CD4-positive, alpha-beta memory T cell (primary cell): Measurements from ENCODE around the gene SHC2. TPM values are rescaled to one million over a fixed set of nuclear protein-coding genes. Genes with fewer than 3 reads are reported as not detected.
"Not testable (repeated sequence)": the region's sequence is repeated elsewhere in the genome, so short reads cannot be mapped to it uniquely, and the experiment has no call there.

Experiments used
- CTCF ChIA-PET: fragments of 350-600 bp; sonication (Branson Sonifier 250); formaldehyde crosslinking; loops from one replicate; lab custom pipeline; 2021; ENCODE audit warnings: inconsistent platforms; ENCODE audit not compliant: partially characterized antibody; lab: Charles Lee
- POLR2A ChIA-PET: fragments of 350-600 bp; sonication (Branson Sonifier 250); formaldehyde crosslinking; loops from one replicate; lab custom pipeline; 2021; ENCODE audit not compliant: partially characterized antibody; lab: Charles Lee
- DNase-seq, 5 donors: peaks; one replicate each; pipeline versions ENCODE4 v3.0.0 to v3.0.0-alpha.2; 2020 to 2022; ENCODE audit warnings: mixed read lengths in 1 of 5
- H3K27ac ChIP-seq: one replicate; pipeline ENCODE4 v1.7.0; 2013; ENCODE audit warnings: low read depth, low read length
- H3K27me3 ChIP-seq: 2 replicates; pipeline ENCODE4 v1.7.0; 2013; ENCODE audit warnings: mild to moderate bottlenecking, low read length, moderate library complexity; ENCODE audit not compliant: insufficient read depth
- H3K36me3 ChIP-seq: 2 replicates; pipeline ENCODE4 v1.7.0; 2013; ENCODE audit warnings: mild to moderate bottlenecking, low read length, moderate library complexity; ENCODE audit not compliant: insufficient read depth
- H3K4me1 ChIP-seq: 2 replicates; pipeline ENCODE4 v1.7.0; 2013; ENCODE audit warnings: mild to moderate bottlenecking, low read length, moderate library complexity; ENCODE audit not compliant: insufficient read depth
- H3K4me3 ChIP-seq, 2 donors: one replicate each; pipeline ENCODE4 v1.7.0; 2013; ENCODE audit warnings: low read length in 2 of 2, mild to moderate bottlenecking in 1 of 2
- H3K9me3 ChIP-seq, 2 donors: one replicate each; pipeline ENCODE4 v1.7.0; 2013; ENCODE audit warnings: low read length in 2 of 2, control low read depth in 1 of 2; ENCODE audit not compliant: control insufficient read depth in 1 of 2
- H3K27ac Mint-ChIP-seq, 7 donors: one replicate each; pipeline ENCODE4 v1.8.0; 2020 to 2021; ENCODE audit warnings: mixed read lengths in 7 of 7, mild to moderate bottlenecking in 6 of 7, inconsistent platforms in 3 of 7, moderate library complexity in 3 of 7
- H3K27me3 Mint-ChIP-seq, 2 donors: one replicate each; pipeline ENCODE4 v1.8.0; 2020 to 2021; ENCODE audit warnings: mixed read lengths in 2 of 2
- H3K36me3 Mint-ChIP-seq, 2 donors: one replicate each; pipeline ENCODE4 v1.8.0; 2020 to 2021; ENCODE audit warnings: mixed read lengths in 2 of 2, inconsistent platforms in 1 of 2, mild to moderate bottlenecking in 1 of 2
- H3K4me1 Mint-ChIP-seq, 4 donors: one replicate each; pipeline ENCODE4 v1.8.0; 2020 to 2021; ENCODE audit warnings: mixed read lengths in 4 of 4, mild to moderate bottlenecking in 1 of 4
- H3K4me3 Mint-ChIP-seq, 8 donors: one replicate each; pipeline ENCODE4 v1.8.0; 2020 to 2021; ENCODE audit warnings: mixed read lengths in 8 of 8, mild to moderate bottlenecking in 7 of 8, moderate library complexity in 6 of 8, inconsistent platforms in 3 of 8
- H3K9me3 Mint-ChIP-seq, 8 donors: one replicate each; pipeline ENCODE4 v1.8.0; 2020 to 2021; ENCODE audit warnings: mixed read lengths in 8 of 8, mild to moderate bottlenecking in 5 of 8, inconsistent platforms in 3 of 8, moderate library complexity in 1 of 8
- intact Hi-C: fragments of 100-400 bp; cut with micrococcal nuclease; formaldehyde crosslinking; loops from one replicate; pipeline ENCODE4 v1.15.1; 2023
- polyA plus RNA-seq, 2 donors: library from polyadenylated mRNA; unstranded; fragments of 300-500 nt; fragmentation: Illumina TruSeq; gene quantifications; one replicate each; pipeline ENCODE4 v1.2.3, GENCODE V29; 2021
- total RNA-seq, 2 experiments: library from RNA; stranded (reverse); gene quantifications; one replicate each; pipeline ENCODE4 v1.2.3, GENCODE V29; 2021

Gene SHC2
- total and polyA plus RNA-seq, 4 experiments from 2014 or later, result 0.55 to 0.64 TPM; not detected in 2

GRCh38 chr19:483332-484072 lies 22.7 kb upstream of the SHC2 start:
- Histone ChIP-seq H3K36me3 (no peaks in the 10 kb centered on the region), H3K4me3 (no peak overlapping the region), H3K27me3 (no peaks in the 10 kb centered on the region), H3K9me3 (no peaks in the 10 kb centered on the region), H3K4me1 (peaks cover 5% of the 10 kb centered on the region), H3K27ac (no peak overlapping the region)
- POLR2A ChIA-PET, result interaction anchor here (1.3 kb wide), 1 partner anchor 12 kb away, joined by 3 read pairs; no protein-coding TSS in a partner anchor
- peaks cover 0 to 2% of the 10 kb centered on the region in 2 donors for H3K36me3 Mint-ChIP-seq
- H3K27ac Mint-ChIP-seq, result peak overlapping the region in 1 of 7 donors; percentile 68
- intact Hi-C loops, result no loop called here
- peaks cover 0 to 18% (median 11%) of the 10 kb centered on the region in 8 donors for H3K9me3 Mint-ChIP-seq
- CTCF ChIA-PET, result interaction anchor here (0.6 to 1.6 kb wide), 2 partner anchors 23 to 33 kb away, joined by 3 to 4 read pairs; partner anchors contain the start of gene TPGS1
- DNase-seq, result no peak
- peaks cover 4 to 6% of the 10 kb centered on the region in 2 donors for H3K27me3 Mint-ChIP-seq
- no peak overlapping the region for H3K4me3 Mint-ChIP-seq
- peaks cover 5 to 24% (median 10%) of the 10 kb centered on the region in 4 donors for H3K4me1 Mint-ChIP-seq

DNA sequence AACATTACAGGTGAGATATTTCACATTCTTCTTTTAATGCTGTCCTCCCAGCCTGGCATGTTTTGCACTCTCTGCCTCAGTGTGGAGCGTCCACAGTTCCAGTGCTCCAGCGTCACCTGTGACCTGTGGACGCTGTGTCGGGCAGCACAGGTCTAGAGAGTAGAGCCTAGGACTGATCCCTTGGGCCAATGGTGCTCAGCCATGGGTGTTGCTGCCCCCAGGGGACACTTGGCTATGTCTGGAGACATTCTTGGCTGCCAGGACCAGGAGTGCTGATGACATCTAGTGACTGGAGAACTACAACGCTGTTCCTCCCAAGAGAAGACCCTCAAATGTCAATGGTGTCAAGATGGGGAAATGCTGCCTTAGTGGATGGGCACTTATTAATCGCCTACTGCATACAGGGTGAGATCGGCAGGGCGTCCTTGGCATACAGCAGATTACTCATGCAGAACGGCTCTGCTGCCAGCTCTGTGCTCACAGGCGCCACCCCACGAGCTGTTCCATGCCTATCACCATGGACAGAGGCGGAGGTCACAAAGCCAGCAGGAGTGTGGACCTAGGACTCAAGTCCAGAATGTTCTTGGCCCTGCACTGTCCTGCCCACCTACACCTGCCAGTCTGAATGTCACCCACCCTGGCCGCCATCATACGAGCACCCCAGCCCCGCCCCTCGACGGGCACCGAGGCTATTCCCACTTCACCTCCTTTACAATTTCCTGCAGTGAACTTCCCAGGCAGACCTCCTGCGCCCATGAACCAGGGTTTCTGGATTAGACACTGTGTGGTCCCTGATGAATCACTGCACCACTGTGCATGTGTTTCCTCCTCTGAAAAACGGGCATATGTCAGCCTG lies 21.6 kb upstream of the SHC2 start:
- CTCF ChIA-PET, result interaction anchor here (1.6 kb wide), 1 partner anchor 24 kb away, joined by 4 read pairs; the partner anchor contains the start of gene TPGS1
- peak overlapping the region in 2 of 7 donors; percentile 77 to 79 for H3K27ac Mint-ChIP-seq

GRCh38 chr19:481100-481499 lies 20.3 kb upstream of the SHC2 start:
- peaks cover 0 to 18% (median 11%) of the 10 kb centered on the region in 8 donors for H3K9me3 Mint-ChIP-seq
- H3K9me3 ChIP-seq, H3K27ac ChIP-seq, DNase-seq, H3K36me3 ChIP-seq, POLR2A ChIA-PET, H3K27me3 ChIP-seq, H3K4me3 ChIP-seq, intact Hi-C loops, H3K4me1 ChIP-seq, H3K27me3 Mint-ChIP-seq, CTCF ChIA-PET, H3K36me3 Mint-ChIP-seq: not testable (repeated sequence)
- peak overlapping the region in 2 of 8 donors; percentile 25 to 58 for H3K4me3 Mint-ChIP-seq
- H3K4me1 Mint-ChIP-seq, result peaks cover 5 to 14% (median 9%) of the 10 kb centered on the region in 4 donors
- peak overlapping the region in 2 of 7 donors; percentile 75 to 78 for H3K27ac Mint-ChIP-seq

More for the DNA sequence above, 21.6 kb upstream of the SHC2 start:
- Histone ChIP-seq H3K27ac (no peak overlapping the region), H3K27me3 (no peaks in the 10 kb centered on the region), H3K4me1 (no peaks in the 10 kb centered on the region), H3K9me3 (no peaks in the 10 kb centered on the region), H3K36me3 (no peaks in the 10 kb centered on the region), H3K4me3 (no peak overlapping the region)
- Mint-ChIP-seq H3K4me1 (peaks cover 5 to 16% (median 10%) of the 10 kb centered on the region in 4 donors), H3K36me3 (peaks cover 0 to 2% of the 10 kb centered on the region in 2 donors), H3K27me3 (peaks cover 4 to 6% of the 10 kb centered on the region in 2 donors), H3K4me3 (no peak overlapping the region), H3K9me3 (peaks cover 0 to 18% (median 11%) of the 10 kb centered on the region in 8 donors)
- POLR2A ChIA-PET, result no interaction called here
- DNase-seq, result no peak
- intact Hi-C loops, result no loop called here

- H3K27me3 Mint-ChIP-seq, result peaks cover 2 to 4% of the 10 kb centered on the region in 2 donors
Observed at GRCh38 chr19:480016-480855, 19.4 kb upstream of the SHC2 start.

GRCh38 chr19:478976-479375 lies 18.1 kb upstream of the SHC2 start:
- H3K4me3 Mint-ChIP-seq, result no peak overlapping the region
- H3K4me1 Mint-ChIP-seq, result peaks cover 5 to 16% (median 9%) of the 10 kb centered on the region in 4 donors
- peaks cover 2% of the 10 kb centered on the region in 2 donors for H3K27me3 Mint-ChIP-seq
- H3K36me3 Mint-ChIP-seq, result peaks cover 0 to 2% of the 10 kb centered on the region in 2 donors
- intact Hi-C loops, result no loop called here
- ChIA-PET CTCF (no interaction called here), POLR2A (interaction anchor here (0.7 kb wide), 1 partner anchor 1192 kb away, joined by 4 read pairs; no protein-coding TSS in a partner anchor)
- Histone ChIP-seq H3K4me1 (no peaks in the 10 kb centered on the region), H3K27ac (no peak overlapping the region), H3K27me3 (no peaks in the 10 kb centered on the region), H3K4me3 (no peak overlapping the region), H3K36me3 (no peaks in the 10 kb centered on the region), H3K9me3 (no peaks in the 10 kb centered on the region)
- DNase-seq, result no peak
- no peak overlapping the region for H3K27ac Mint-ChIP-seq
- H3K9me3 Mint-ChIP-seq, result peaks cover 0 to 18% (median 11%) of the 10 kb centered on the region in 8 donors

More at GRCh38 chr19:480016-480855, 19.4 kb upstream of the SHC2 start:
- no peak overlapping the region for H3K27ac ChIP-seq
- no peak overlapping the region for H3K4me3 ChIP-seq
- H3K4me1 Mint-ChIP-seq, result peaks cover 5 to 14% (median 9%) of the 10 kb centered on the region in 4 donors
- peaks cover 0 to 2% of the 10 kb centered on the region in 2 donors for H3K36me3 Mint-ChIP-seq
- no peaks in the 10 kb centered on the region for H3K4me1 ChIP-seq
- H3K4me3 Mint-ChIP-seq, result peak overlapping the region in 7 of 8 donors; percentile 35 to 71 (median 67)
- no peaks in the 10 kb centered on the region for H3K9me3 ChIP-seq
- H3K27me3 ChIP-seq, result no peaks in the 10 kb centered on the region
- POLR2A ChIA-PET, result no interaction called here
- H3K9me3 Mint-ChIP-seq, result peaks cover 0 to 18% (median 11%) of the 10 kb centered on the region in 8 donors
- H3K27ac Mint-ChIP-seq, result peak overlapping the region; percentile 76 to 94 (median 86)
- CTCF ChIA-PET, result no interaction called here
- no peaks in the 10 kb centered on the region for H3K36me3 ChIP-seq
- peak in 3 of 5 donors; percentile 27 to 36 (median 33) for DNase-seq
- intact Hi-C loops, result no loop called here

GRCh38 chr19:478236-478903 lies 17.5 kb upstream of the SHC2 start:
- H3K27ac ChIP-seq, result no peak overlapping the region
- peaks cover 0 to 2% of the 10 kb centered on the region in 2 donors for H3K36me3 Mint-ChIP-seq
- no peaks in the 10 kb centered on the region for H3K4me1 ChIP-seq
- ChIA-PET CTCF (no interaction called here), POLR2A (no interaction called here)
- peaks cover 0 to 16% (median 11%) of the 10 kb centered on the region in 8 donors for H3K9me3 Mint-ChIP-seq
- no peaks in the 10 kb centered on the region for H3K36me3 ChIP-seq
- no peak for DNase-seq
- H3K4me1 Mint-ChIP-seq, result peaks cover 5 to 16% (median 9%) of the 10 kb centered on the region in 4 donors
- H3K4me3 Mint-ChIP-seq, result no peak overlapping the region
- intact Hi-C loops, result no loop called here
- no peak overlapping the region for H3K27ac Mint-ChIP-seq
- H3K27me3 Mint-ChIP-seq, result peaks cover 2% of the 10 kb centered on the region in 2 donors
- no peak overlapping the region for H3K4me3 ChIP-seq
- H3K9me3 ChIP-seq, result no peaks in the 10 kb centered on the region
- no peaks in the 10 kb centered on the region for H3K27me3 ChIP-seq
